Muscle of arm (tissue), 12 donors: Measurements from ENCODE around the gene CYYR1. TPM values are rescaled to one million over a fixed set of nuclear protein-coding genes. Genes with fewer than 3 reads are reported as not detected.

Experiments used
- DNase-seq: peaks from one replicate; pipeline ENCODE4 v3.0.0-alpha.2; 2013
- polyA plus RNA-seq, 12 donors: library from polyadenylated mRNA; unstranded; fragments of 120-200 nt; gene quantifications; one replicate each; pipeline ENCODE4 v1.2.1, GENCODE V29; 2013; ENCODE audit not compliant: insufficient read length in 12 of 12

The CYYR1 gene
- polyA plus RNA-seq, 12 donors: 13.1 to 24.3 (median 16.0) TPM; not detected in 1

- DNase-seq: no peak
These were observed 131.9 kb downstream of the CYYR1 start for GRCh38 chr21:26441149-26441548.

- DNase-seq: no peak
These were observed 134.1 kb downstream of the CYYR1 start for GRCh38 chr21:26438976-26439375.

- no peak for DNase-seq
These were observed 135.6 kb downstream of the CYYR1 start for GRCh38 chr21:26437326-26438009.

- no peak for DNase-seq
These were observed 139.7 kb downstream of the CYYR1 start for GRCh38 chr21:26433386-26433785.

GRCh38 chr21:26432410-26432809, 140.7 kb downstream of the CYYR1 start:
- DNase-seq: no peak

GRCh38 chr21:26425576-26425975, 147.5 kb downstream of the CYYR1 start:
- no peak for DNase-seq

GRCh38 chr21:26423511-26423910, 149.6 kb downstream of the CYYR1 start:
- DNase-seq: no peak

- no peak for DNase-seq
These were observed 150.4 kb downstream of the CYYR1 start for GRCh38 chr21:26422706-26423105.

GRCh38 chr21:26422138-26422537, 150.9 kb downstream of the CYYR1 start:
- DNase-seq: no peak

- DNase-seq: no peak
These were observed 151.4 kb downstream of the CYYR1 start for GRCh38 chr21:26421724-26422123.
